A204.1 (cell line): ENCODE data around the gene MACROD2.

Experiments
- FAIRE-seq: peaks from 2 replicates; lab custom pipeline; 2012; peaks lifted over from hg19 to GRCh38; lab: Jason Lieb, UNC

Gene MACROD2

GRCh38 chr20:14716351-14716801 lies 721.1 kb downstream of the MACROD2 start:
- no peak for FAIRE-seq

- FAIRE-seq: peak; percentile 21
Observed at GRCh38 chr20:14717134-14717999, 722.1 kb downstream of the MACROD2 start.

- no peak for FAIRE-seq
Observed at GRCh38 chr20:14720251-14720650, 724.9 kb downstream of the MACROD2 start.

- no peak for FAIRE-seq
Observed at GRCh38 chr20:14721926-14722452, 726.7 kb downstream of the MACROD2 start.

GRCh38 chr20:14723614-14724013 lies 728.3 kb downstream of the MACROD2 start:
- FAIRE-seq: no peak

- no peak for FAIRE-seq
Observed at GRCh38 chr20:14724036-14724435, 728.7 kb downstream of the MACROD2 start.

GRCh38 chr20:14724468-14724867 lies 729.2 kb downstream of the MACROD2 start:
- no peak for FAIRE-seq

GRCh38 chr20:14726591-14726990 lies 731.3 kb downstream of the MACROD2 start:
- FAIRE-seq: no peak

- FAIRE-seq: no peak
Observed at GRCh38 chr20:14727485-14728150, 732.3 kb downstream of the MACROD2 start.

- FAIRE-seq: no peak
Observed at GRCh38 chr20:14729390-14729789, 734.1 kb downstream of the MACROD2 start.

GRCh38 chr20:14732343-14732742 lies 737.0 kb downstream of the MACROD2 start:
- no peak for FAIRE-seq

- FAIRE-seq: no peak
Observed at GRCh38 chr20:14732996-14733395, 737.7 kb downstream of the MACROD2 start.

- FAIRE-seq: no peak
Observed at GRCh38 chr20:14740380-14740779, 745.1 kb downstream of the MACROD2 start.

GRCh38 chr20:14741616-14742015 lies 746.3 kb downstream of the MACROD2 start:
- no peak for FAIRE-seq

GRCh38 chr20:14744723-14745122 lies 749.4 kb downstream of the MACROD2 start:
- FAIRE-seq: no peak

- no peak for FAIRE-seq
Observed at GRCh38 chr20:14745830-14746229, 750.5 kb downstream of the MACROD2 start.

- no peak for FAIRE-seq
Observed at GRCh38 chr20:14751191-14751590, 755.9 kb downstream of the MACROD2 start.

- FAIRE-seq: no peak
Observed at GRCh38 chr20:14757728-14758127, 762.4 kb downstream of the MACROD2 start.

- no peak for FAIRE-seq
Observed at GRCh38 chr20:14758356-14758755, 763.0 kb downstream of the MACROD2 start.

GRCh38 chr20:14759979-14760378 lies 764.7 kb downstream of the MACROD2 start:
- FAIRE-seq: no peak

- FAIRE-seq: no peak
Observed at GRCh38 chr20:14761903-14762302, 766.6 kb downstream of the MACROD2 start.

- no peak for FAIRE-seq
Observed at GRCh38 chr20:14764511-14765369, 769.4 kb downstream of the MACROD2 start.
